Measurements from ENCODE around the gene SAMD8. TPM values are rescaled to one million over a fixed set of nuclear protein-coding genes. Genes with fewer than 3 reads are reported as not detected.

SAMD8 gene
- total and polyA plus RNA-seq, 7 donors: 10.8 to 44.2 (median 35.1) TPM

- DNase-seq (no peak), ATAC-seq (no peak)
- H3K27me3 ChIP-seq (ENCODE audit: insufficient read depth in 3 of 3, low read length in 2 of 3): no peaks in the 10 kb centered on the region
- intact Hi-C loops (cut with DNase I): no loop called here
- H3K9me3 ChIP-seq: no peaks in the 10 kb centered on the region
- H3K4me3 ChIP-seq: no peak overlapping the region
- H3K27ac ChIP-seq: peak overlapping the region; percentile 85
- peaks cover 36% of the 10 kb centered on the region for H3K4me1 ChIP-seq
- no peak for TF ChIP-seq CTCF (IDR thresholded peaks at IDR 0.05)
- no peaks in the 10 kb centered on the region for H3K36me3 ChIP-seq (ENCODE audit: insufficient read depth in 1 of 2, low read depth in 1 of 2)
- 47 to 58% (median 55%) methylated on average over 2 of the region's 2 CpGs for WGBS, 3 donors
Measured at GRCh38 chr10:75074711-75075445, 36.6 kb upstream of the SAMD8 start.

GRCh38 chr10:75076348-75076747 is 35.1 kb upstream of the SAMD8 start:
- H3K36me3 ChIP-seq (ENCODE audit: insufficient read depth in 1 of 2, low read depth in 1 of 2): no peaks in the 10 kb centered on the region
- DNase-seq (no peak), ATAC-seq (no peak)
- H3K4me1 ChIP-seq: peaks cover 23% of the 10 kb centered on the region
- H3K27ac ChIP-seq: no peak overlapping the region
- H3K9me3 ChIP-seq: no peaks in the 10 kb centered on the region
- no peak overlapping the region for H3K4me3 ChIP-seq
- intact Hi-C loops (cut with DNase I): no loop called here
- TF ChIP-seq CTCF (IDR thresholded peaks at IDR 0.05): no peak
- 88 to 90% (median 90%) methylated on average over 6 of the region's 6 CpGs for WGBS, 3 donors
- H3K27me3 ChIP-seq (ENCODE audit: insufficient read depth in 3 of 3, low read length in 2 of 3): peaks cover 0 to 1% (median 0%) of the 10 kb centered on the region in 3 donors

- 42 to 58% (median 44%) methylated on average over 9 of the region's 9 CpGs for WGBS, 3 donors
- Histone ChIP-seq H3K27ac (peak overlapping the region; percentile 56), H3K4me3 (no peak overlapping the region), H3K27me3 (ENCODE audit: insufficient read depth in 3 of 3, low read length in 2 of 3) (peaks cover 0 to 2% (median 0%) of the 10 kb centered on the region in 3 donors), H3K9me3 (peaks cover 5% of the 10 kb centered on the region), H3K4me1 (peaks cover 14% of the 10 kb centered on the region), H3K36me3 (ENCODE audit: insufficient read depth in 1 of 2, low read depth in 1 of 2) (peaks cover 0 to 7% of the 10 kb centered on the region in 2 donors)
- TF ChIP-seq CTCF (IDR thresholded peaks at IDR 0.05): no peak
- intact Hi-C loops (cut with DNase I): no loop called here
- ATAC-seq: peak; percentile 83 to 93 (median 88)
- peak in 1 of 2 donors; percentile 58 for DNase-seq
Measured at GRCh38 chr10:75079436-75080083, 31.9 kb upstream of the SAMD8 start.

- DNase-seq (no peak), ATAC-seq (no peak)
- no peak overlapping the region for H3K27ac ChIP-seq
- intact Hi-C loops (cut with DNase I): no loop called here
- peaks cover 0 to 2% (median 0%) of the 10 kb centered on the region in 3 donors for H3K27me3 ChIP-seq (ENCODE audit: insufficient read depth in 3 of 3, low read length in 2 of 3)
- no peak for TF ChIP-seq CTCF (IDR thresholded peaks at IDR 0.05)
- WGBS, 3 donors: 92 to 100% (median 94%) methylated on average over 4 of the region's 4 CpGs
- peaks cover 5% of the 10 kb centered on the region for H3K9me3 ChIP-seq
- H3K4me1 ChIP-seq: peaks cover 14% of the 10 kb centered on the region
- H3K36me3 ChIP-seq (ENCODE audit: insufficient read depth in 1 of 2, low read depth in 1 of 2): peaks cover 0 to 7% of the 10 kb centered on the region in 2 donors
- H3K4me3 ChIP-seq: no peak overlapping the region
Measured at GRCh38 chr10:75080554-75080953, 30.9 kb upstream of the SAMD8 start.
